Stimulated activated CD8-positive, alpha-beta memory T cell treated with anti-CD3 and anti-CD28 coated beads, Interleukin-7, amount 100 ng/mL, for 24 hours (primary cell): Measurements from ENCODE around the gene FAM53B.

ENCODE experiments used
- DNase-seq: peaks from one replicate; pipeline ENCODE4 v3.0.0-alpha.2; 2020; ENCODE audit warnings: low read depth

Gene FAM53B

DNA sequence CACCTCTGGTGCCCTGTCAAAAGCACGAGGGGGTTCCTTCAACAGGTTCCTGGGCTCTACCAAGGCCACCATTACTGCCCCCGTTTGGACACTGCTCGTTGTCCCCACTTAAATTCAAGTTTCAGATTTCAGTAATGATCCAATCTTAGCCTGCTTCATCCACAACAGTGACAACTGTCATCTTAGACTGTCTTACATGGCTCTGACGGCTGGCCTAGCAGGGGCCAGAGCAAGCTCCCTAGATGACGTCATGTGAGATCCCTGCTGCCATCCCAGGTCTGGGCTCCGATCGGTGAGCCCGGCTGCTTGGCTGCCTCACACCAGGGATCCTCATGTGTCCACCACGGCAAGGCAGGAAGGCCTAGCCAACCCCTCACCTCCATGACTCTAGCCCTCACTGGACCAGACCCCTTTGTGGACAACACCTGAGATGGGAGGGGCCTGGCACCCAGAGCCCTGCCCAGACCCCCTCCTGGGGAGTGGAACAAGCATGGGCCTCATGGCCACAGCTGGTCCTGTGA lies 82.5 kb downstream of the FAM53B start:
- DNase-seq = no peak

DNA sequence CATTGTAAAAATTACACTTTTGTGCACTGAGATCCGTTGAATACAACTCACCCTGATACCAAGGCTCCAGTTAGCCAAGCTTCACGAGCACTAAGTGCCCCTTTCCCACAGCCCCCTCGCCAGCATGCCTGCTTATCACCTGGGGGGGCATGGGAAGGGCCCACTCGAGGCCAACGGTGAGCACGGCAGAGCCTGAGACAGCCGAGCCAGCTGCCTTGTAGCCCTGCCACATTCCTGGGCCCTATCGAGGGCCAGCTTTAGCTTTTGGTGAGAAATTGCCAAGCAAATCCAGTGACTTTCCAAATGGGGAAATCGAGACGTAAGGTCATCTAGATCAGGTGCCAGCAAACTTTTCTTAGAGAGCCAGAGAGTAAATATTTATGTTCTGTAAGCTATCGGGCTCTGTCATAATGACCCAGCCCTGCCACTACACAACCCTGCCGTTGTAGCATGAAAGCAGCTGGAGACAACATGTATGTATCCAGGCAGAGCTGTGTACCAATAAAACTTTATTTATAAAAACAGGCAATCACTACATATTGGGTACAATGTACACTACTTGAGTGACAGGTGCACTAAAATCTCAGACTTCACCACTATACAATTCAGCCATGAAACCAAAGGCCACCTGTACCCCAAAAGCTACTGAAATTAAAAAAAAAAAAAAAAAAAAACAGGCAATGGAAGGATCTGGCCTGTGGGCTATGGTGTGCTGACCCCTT lies 83.6 kb downstream of the FAM53B start:
- no peak for DNase-seq

DNA sequence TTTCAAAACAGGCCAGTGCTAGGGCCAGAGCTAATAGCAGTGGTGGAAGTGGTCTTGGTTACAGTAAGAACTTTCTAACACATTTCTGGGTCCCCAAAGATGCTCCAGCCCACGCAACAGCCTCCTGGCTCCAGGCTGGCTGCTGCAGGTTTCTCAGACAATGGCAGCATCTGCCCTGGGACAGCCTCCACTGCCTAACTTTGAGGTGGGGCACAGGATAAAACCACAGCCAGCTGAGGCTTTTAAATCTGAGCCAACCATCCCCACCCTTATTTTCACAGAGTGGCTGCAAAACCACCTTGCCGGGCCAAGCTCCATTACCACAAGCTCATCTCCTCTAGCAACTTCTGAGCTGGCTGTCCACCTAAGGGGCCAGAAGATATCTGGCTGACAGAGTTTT lies 84.8 kb downstream of the FAM53B start:
- DNase-seq = no peak

DNA sequence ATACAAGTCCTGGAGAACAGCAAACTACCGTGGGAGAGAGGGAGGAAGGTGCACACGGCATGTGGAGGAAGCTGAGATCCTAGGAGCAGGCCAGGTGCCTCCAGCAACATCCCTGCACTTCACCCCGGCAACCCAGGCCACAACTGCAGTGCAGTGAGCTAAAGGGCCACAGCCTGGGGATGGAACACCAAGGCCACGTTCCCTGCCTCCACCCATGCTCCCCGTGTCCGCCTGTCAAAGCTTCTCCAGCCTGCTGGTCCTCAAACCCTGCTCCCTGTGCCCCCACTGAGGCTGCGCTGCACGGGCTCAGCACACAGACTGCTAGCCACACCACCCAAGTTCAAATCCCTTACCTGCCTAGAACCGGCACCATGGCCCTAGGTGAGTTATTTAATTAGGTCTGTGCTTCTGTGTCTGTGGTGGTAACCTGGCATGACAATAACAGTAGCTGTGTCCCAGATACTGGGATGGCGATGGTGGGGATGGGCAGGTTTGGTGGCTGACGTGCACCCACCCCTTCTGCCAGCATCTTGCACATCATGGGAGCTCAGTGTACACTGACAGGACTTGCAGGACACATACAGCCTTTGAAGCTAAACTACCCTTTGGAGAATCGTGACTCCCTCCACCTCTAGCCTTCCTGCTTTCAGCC lies 85.5 kb downstream of the FAM53B start:
- no peak for DNase-seq

DNA sequence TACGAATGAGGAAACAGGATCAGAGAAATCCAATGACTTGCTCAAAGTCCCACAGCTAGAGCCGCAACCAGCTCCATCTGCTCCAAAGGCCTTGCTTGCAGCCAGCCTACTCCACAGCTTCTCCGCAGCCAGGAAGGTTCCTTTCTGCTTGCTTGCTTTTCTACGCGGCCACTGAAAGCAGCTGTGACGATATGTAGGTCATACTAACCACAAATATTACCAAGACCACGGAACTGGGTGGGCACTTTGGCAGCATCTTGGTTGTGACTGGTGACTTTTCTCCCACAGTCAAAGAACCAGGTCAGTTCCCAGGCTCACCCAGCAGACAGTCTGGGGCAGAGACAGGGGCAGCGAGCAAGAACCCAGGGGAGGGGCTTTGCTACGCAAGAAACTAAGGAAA lies 86.4 kb downstream of the FAM53B start:
- DNase-seq = no peak

DNA sequence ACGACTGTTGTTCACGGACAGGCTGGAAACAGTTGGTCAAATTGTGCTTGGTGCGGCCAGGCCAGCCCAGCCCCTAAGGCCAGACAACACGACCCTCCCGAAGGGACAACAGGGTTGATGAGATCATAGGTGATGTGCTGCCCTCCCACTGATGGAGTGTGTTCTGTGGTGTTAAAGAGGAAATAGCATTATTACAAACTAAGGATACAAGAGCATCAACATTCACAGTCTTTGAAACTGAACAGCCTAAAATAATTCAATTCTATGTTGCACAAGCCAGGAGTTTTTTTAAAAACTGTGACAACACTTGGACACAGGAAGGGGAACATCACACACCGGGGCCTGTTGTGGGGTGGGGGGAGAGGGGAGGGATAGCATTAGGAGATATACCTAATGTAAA lies 87.6 kb downstream of the FAM53B start:
- no peak for DNase-seq

DNA sequence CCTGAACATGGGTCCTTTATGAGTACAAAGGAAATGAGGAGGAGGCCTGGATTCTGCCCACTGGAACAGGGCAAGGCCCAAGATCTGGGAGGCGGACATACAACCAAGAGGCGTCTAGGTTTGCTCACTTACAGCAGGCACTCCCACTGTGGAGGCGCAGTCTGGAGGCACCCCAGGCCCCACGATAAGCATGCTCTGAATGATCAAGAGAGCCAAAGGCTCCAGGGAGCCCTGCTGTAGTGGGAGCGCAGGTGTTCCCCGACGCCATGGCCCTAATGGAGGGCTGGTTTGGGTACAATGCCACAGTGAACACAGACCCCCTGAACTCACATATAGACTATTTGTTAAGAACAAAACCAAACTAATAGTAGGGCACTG lies 88.1 kb downstream of the FAM53B start:
- no peak for DNase-seq

DNA sequence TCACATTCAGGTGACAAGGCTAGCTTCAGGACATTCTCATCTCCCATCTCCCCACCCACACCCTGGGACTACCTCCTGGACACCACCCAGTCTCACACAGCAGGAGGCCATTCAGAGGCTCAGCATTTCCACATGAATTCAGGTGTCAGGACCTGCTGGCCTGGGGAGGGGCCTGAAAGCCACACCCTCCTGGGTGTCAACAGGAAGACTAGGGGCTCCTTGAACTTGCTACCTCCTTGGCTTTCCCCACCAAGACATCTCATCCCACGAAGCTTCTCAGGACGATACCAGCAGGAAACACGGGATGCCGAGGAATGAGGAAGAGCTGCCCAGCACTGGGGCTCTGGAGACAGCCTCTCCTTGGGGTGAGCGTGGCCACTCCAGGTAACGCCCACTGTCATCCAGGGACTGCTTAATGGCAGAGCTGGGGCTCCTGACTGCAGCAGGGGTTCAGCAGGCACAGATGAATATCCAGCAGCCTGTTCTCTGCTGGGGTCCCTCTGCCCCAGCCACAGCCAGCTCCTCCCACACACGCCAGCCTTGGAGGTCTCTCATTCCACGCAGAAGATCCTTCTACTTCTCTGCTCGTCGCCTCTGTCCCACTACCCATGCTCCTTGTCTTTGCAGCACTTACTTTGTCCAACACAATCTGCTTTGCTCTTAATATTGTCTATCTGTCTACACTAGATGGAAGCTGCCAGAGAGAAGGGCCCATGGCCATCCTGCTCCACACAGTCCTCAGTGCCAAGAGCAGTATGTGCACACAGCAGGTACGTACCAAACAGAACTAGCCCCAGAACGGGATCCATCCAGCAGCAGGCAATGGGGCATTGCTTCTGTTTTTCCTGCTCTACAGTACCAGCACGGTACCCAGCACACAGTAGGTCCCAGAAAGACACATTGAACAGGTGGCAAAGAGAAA lies 88.7 kb downstream of the FAM53B start:
- DNase-seq = no peak

DNA sequence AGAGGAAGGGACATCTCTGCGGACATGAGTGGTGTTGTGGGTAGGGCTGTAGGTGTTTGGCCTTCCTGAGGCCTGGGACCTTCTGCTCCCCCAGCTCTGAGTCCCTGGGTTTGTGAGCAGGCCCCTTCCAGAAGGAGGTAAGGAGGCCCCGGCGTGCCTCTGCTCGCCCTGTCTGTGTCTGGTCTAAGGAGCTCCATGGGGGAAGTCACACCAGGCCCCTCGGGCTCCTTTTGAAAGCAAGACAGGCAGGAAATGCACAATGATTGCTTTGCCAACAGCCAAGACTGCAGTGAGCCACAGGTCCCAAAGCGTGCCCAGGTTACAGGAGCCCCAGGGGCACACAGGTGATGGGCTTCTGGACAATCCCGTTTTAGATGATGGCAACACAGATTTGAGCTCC lies 89.5 kb downstream of the FAM53B start:
- no peak for DNase-seq

DNA sequence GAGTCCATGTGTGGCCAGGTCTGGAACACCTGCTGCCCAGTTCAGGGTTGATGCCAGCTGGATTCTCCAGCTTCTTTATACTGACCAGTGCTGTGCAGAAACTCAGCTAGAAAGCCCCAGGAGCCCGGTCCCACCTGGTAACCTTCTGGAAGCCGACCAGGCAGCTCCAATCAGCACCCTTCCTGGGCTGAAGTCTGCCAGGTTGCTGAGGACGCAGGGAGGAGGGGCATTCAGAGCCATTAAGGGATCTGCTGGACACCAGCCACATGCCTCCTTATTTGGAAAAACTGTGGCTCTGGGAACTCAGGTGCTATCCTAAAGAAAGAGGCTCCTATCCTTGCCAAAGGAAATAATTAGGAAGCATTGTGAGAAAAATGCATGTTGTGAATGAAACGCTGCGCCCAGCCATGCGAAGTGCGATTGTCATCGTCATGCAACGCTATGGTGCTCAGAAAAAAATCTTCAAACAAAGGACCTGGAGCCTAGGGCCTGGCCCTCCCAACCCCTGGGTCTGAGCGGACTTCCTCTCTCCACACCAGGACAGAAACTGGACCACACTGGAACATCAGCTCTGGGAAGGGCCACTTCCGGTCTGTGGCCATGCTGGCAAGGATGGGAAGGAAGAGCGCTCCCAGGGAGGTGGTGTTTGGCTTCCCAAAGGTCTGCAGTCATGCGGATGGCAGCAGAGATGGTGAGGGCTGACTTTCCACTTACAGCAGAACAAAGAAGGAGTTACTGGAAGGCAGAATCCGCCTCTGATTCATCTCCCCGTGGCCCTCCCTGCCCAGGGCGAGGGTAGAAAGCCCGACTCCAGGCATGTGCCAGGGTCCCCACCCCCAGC lies 90.1 kb downstream of the FAM53B start:
- no peak for DNase-seq

DNA sequence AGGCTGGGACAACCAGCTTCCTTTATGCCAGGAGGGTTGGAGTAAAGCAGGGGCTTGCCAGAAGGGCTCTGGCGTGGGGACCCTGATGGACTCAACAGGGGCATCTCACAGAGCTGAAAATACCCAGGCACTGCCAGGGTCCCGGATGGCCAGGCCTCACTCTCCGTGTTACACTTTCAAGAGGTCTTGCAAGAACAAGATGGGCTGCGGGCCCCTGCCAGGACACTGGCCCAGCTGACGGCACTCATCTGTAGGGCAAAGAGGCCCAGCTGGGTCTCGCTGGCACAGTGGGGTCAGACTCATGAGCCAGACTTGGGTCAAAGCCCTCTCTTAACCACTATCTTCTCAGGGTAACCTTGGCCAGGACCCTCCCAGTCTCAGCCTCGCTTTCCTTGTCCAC lies 90.9 kb downstream of the FAM53B start:
- no peak for DNase-seq

DNA sequence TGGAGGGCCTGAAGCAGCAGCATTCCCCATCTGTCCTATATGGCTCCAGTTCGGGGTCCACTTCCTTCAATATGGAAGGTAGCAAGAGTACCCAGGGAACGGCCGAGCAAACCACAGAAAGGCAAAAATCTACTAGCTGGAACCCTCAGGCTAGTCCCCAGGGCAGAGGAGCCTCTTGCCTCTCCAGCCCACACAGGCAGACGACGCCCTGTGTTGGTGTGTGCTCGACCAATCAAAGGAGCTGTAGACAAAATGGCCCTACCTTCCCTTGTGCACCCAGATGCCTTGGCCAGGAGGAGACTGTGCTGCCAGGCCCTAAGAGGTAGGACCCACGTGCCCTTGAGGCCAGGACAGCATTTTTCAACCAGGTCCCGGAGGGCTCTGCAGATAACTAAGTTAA lies 91.5 kb downstream of the FAM53B start:
- DNase-seq = no peak

DNA sequence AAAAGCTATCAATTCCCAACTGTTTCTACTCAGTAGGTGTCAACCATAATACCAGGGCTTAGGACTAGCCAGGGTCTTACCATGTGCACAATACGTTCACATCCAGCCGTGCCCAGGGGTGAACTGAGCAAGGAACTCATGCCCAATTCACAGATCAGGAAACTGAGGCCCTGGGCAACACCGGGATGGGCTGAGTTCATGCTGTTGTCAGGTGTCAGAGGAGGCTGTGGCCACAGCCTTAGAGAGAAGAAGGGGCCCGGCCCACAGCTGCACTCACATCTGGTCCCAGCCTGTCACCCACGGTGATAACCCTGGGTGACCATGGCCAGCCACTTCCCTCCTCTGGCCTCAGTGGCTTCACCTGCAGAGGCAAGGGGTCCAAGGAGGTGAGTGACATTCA lies 92.0 kb downstream of the FAM53B start:
- no peak for DNase-seq

DNA sequence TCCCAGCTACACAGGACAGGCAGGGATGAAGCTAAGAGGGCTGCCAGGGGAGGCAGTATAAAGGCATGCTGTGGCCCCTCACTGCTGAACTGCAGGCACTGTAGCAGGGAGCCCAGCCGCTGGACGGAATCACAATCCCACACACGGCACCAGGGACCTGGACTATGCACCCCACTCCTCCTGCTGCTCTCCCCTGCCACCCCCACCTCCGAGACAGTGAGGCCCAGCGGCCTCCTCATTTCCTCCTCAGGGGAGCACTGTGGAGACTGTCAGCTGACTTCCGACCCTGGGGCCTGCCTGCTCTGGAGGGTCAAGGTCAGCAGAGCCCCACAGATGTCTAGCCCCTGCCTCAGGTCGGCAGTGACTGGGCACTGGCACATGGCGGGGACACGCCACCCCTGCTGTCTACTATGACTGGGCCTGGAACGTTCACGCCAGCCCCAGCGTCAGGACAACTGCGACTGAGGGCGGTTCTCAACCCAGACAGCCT lies 92.7 kb downstream of the FAM53B start:
- no peak for DNase-seq

DNA sequence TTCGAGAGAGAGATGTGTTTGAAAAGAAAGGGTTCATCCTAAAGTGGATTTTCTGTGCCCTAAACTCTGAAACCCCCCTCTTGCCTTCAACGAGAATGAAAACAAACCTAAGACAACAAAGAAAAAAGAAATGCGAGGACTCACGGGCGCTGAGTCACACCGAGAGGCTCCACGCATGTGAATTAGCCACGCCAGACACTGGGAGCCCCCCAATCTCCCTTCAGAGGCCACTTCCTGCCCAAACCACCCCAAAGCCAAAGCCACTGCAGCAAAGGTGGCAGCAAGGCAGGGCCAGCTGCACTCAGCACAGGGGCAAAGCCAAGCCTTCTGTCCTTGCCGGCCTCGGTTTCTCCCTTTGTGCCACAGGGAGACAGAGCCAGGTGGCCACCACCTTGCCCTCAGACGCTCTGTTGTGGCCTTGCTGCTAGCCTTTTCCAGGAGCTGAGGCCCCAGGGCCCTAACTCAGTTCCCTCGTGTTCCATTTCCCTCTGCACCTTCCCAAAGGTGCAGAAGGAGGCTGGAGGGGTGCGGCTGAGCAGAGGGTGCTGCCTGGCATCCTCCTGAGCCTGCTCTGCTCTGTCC lies 93.3 kb downstream of the FAM53B start:
- DNase-seq = no peak

DNA sequence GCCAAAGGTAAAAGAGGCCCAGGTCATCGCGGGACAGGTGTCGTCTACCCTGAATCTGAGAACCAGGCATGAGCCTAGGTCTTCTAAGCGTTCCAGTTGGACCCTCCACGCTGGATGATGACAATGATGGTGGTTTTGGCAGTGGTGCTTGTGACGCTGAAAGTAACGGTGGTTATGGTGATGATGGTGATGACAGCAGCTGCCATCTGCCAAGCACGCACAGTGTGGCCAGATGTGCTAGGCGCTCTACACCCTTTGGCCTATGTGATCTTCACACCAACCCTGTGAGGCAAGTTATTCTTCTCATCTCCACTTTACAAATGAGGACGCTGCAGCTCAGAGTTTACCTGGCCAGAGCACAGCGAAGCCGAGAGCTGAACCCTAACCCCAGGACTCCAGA lies 93.9 kb downstream of the FAM53B start:
- no peak for DNase-seq

DNA sequence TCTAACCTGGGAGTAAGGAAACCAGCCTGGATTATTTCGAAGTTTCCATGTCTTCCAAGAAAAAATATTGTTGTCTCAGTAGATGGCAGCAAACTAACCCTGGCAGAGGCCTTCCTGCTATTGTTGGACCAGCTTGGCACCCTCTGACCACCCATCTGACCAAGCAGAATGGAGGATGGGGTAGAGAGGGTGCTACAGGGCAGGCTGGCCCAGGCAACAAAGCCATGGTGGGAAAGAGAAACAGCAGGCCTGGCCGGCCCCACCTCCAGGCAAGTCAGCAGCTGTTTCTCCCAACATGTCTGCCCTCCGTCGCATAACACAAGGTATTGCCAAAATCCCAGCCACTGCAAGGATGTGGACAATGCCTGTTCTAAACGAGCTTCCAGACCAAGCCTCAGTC lies 95.0 kb downstream of the FAM53B start:
- DNase-seq = no peak

DNA sequence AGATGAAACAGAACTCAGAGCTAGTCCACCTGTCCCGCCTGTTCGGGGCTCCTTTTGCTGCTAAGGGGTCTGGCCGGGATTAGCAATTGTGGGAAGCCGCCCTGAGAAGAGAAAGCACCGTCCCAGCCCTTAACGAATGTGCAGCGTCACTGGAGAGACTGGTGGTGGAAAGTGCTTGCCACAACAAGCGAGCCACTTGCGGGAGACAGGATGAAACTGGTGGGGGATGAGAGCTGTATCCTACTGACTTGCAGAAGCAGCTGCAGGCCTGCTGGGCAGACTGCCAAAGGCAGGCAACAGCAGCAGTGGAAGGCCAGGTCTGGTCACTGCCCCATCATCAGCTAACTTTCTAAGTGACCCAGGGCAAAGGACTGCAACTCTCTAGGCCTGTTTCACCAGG lies 95.4 kb downstream of the FAM53B start:
- no peak for DNase-seq

DNA sequence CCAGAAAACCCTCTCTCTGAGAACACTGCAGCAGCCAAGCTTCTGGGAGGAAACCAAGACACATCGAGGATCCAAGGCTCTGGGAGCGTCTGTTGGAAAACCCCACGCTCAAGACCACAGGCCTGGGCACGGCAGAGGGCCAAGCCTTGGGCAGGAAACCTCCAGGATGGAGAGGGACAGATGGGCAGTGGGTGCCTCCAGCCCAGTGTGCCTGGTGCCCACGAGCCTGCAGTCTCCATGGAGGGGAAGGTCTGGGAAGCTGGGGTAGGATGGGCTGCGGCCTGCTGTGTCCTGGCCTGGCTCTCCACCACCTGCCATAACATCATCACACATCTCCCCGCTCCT lies 96.1 kb downstream of the FAM53B start:
- DNase-seq = no peak

DNA sequence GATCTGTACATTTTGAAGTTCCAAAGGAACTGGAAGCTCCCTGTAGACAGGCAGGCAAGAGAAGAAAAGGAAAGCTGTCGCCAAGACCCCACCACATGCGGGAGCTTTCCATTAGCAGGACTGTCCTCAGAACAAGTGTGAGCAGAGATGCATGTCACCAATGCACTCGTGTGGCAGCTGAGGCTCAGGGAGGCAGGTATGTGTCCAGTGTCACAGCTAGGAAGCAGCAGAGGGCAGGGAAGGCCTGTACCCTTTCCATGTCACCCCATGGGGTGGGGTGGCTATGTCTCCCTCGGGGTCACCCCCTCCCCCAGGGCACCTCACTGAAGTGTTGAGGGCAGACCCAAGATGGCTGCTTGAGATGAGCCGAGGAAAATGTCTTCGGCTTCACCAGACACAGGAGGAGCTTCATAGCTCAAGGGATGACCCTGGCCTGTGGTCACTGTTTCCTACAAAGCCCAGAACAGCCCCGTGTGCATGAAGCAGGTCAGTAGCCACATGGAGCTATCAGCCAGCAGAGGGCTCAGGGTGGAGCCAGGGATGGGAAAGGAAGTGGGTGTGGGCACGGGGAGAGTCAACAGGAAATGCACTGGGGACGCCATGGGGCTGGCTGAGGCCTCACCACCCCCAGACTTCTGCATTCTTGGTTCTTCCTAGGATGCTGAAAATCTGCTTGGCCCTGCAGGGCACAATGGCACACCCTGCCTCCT lies 96.6 kb downstream of the FAM53B start:
- no peak for DNase-seq
